ENCODE data around the gene CLECL1. TPM values are rescaled to one million over a fixed set of nuclear protein-coding genes. Genes with fewer than 3 reads are reported as not detected.

Gene CLECL1
- total and polyA plus RNA-seq, 2 of the 4 experiments (the other 2 are of a cell fraction), result not detected

DNA sequence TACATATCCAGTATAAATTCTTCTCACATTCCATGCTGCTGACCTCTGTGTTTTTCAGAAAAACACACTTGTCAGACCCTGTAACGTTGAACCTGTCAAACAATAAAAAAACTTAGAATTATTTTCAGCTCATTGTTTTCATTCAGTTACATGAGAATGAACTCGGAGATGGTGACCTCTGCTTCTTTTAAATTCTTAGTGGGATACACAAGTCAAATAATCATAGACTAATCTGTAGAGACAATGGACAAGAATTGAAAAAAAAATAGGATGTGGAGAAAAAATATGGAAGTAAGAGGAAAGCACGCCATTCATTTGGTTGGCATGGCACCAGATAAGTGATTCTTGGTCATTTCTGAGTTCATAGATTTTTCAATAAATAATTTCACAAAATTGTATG lies 20.6 kb upstream of the CLECL1 start:
- Histone ChIP-seq H4K8ac (ENCODE audit: low read depth in 2 of 2, low read length in 2 of 2) (no peak overlapping the region), H3K9ac (ENCODE audit: low read depth, low read length) (no peak overlapping the region), H3K4ac (ENCODE audit: low read depth, low read length) (no peak overlapping the region), H3K23ac (ENCODE audit: low read depth, low read length) (no peak overlapping the region), H3K27me3 (ENCODE audit: control insufficient read depth, insufficient read depth, low read length) (no peaks in the 10 kb centered on the region), H4K5ac (ENCODE audit: low read depth, low read length) (no peak overlapping the region), H2AK9ac (replicated peaks; ENCODE audit: low read depth, low read length, poor library complexity) (no peak overlapping the region), H3K56ac (ENCODE audit: extremely low read depth, insufficient read depth, low read length) (no peak overlapping the region), H4K91ac (ENCODE audit: insufficient read depth, low read depth, low read length) (no peak overlapping the region), H3K14ac (replicated peaks; ENCODE audit: low read depth, low read length) (no peak overlapping the region), H3K4me1 (ENCODE audit: control insufficient read depth, insufficient read depth, low read length) (no peaks in the 10 kb centered on the region), H2BK15ac (ENCODE audit: low read depth, low read length) (no peak overlapping the region), H3K4me2 (ENCODE audit: low read depth, low read length) (no peak overlapping the region), H2BK5ac (ENCODE audit: low read depth, low read length, poor library complexity, severe bottlenecking) (no peak overlapping the region), H3K79me1 (ENCODE audit: low read depth in 1 of 2, low read length in 2 of 2) (no peaks in the 10 kb centered on the region), H3K9me3 (ENCODE audit: control insufficient read depth, insufficient read depth, low read length) (no peaks in the 10 kb centered on the region), H4K20me1 (ENCODE audit: insufficient read depth, low read length) (no peaks in the 10 kb centered on the region), H2AK5ac (ENCODE audit: low read depth, low read length) (no peak overlapping the region), H3K36me3 (ENCODE audit: control insufficient read depth, insufficient read depth, low read length) (no peaks in the 10 kb centered on the region), H3K4me3 (ENCODE audit: insufficient read depth, low read depth, low read length) (no peak overlapping the region), H3K27ac (ENCODE audit: insufficient read depth, low read length) (no peak overlapping the region), H2BK20ac (ENCODE audit: low read depth, low read length) (no peak overlapping the region), H3K18ac (ENCODE audit: low read depth, low read length) (no peak overlapping the region), H2AFZ (replicated peaks; ENCODE audit: low read length, poor library complexity) (no peak overlapping the region), H3K9me1 (ENCODE audit: insufficient read depth, low read length) (no peaks in the 10 kb centered on the region), H2BK120ac (ENCODE audit: low read depth, low read length) (no peak overlapping the region)
- ChIA-PET POLR2A (ENCODE audit: unreplicated experiment) (no interaction called here), CTCF (no interaction called here)
- BruUV-seq (replicated peaks), result no TSS peak
- no peak for DNase-seq
- WGBS, 2 experiments (ENCODE audit: extremely low coverage in 2 of 2, insufficient read length in 1 of 2), result no CpG with 5 or more reads among the region's 3 CpGs
- intact Hi-C loops (cut with micrococcal nuclease) (loop anchor here (5.0 kb wide), 3 partner anchors 259 to 439 kb away; partner anchors contain the start of genes CLEC12B and CLEC9A), in situ Hi-C loops (cut with MboI; ENCODE audit: low sequenced_read_pairs) (no loop called here), dilution Hi-C loops (cut with HindIII; ENCODE audit: low sequenced_read_pairs, unreplicated experiment) (no loop called here)
- no peak for ATAC-seq (ENCODE audit: low read depth)
- TF ChIP-seq CHD1 (IDR thresholded peaks at IDR 0.05; ENCODE audit: low read depth, low read length) (no peak), RAD21 (IDR thresholded peaks at IDR 0.05; ENCODE audit: low read length) (no peak), FOS (IDR thresholded peaks at IDR 0.05; ENCODE audit: low read depth, low read length) (no peak), SMC3 (IDR thresholded peaks at IDR 0.05; ENCODE audit: low read depth, low read length) (no peak), RFX5 (IDR thresholded peaks at IDR 0.05; ENCODE audit: low read depth, low read length) (no peak), CEBPB (IDR thresholded peaks at IDR 0.05; ENCODE audit: low read depth, low read length) (no peak)
- TF ChIP-seq, protein P1, sequence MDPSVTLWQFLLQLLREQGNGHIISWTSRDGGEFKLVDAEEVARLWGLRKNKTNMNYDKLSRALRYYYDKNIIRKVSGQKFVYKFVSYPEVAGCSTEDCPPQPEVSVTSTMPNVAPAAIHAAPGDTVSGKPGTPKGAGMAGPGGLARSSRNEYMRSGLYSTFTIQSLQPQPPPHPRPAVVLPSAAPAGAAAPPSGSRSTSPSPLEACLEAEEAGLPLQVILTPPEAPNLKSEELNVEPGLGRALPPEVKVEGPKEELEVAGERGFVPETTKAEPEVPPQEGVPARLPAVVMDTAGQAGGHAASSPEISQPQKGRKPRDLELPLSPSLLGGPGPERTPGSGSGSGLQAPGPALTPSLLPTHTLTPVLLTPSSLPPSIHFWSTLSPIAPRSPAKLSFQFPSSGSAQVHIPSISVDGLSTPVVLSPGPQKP (IDR thresholded peaks at IDR 0.05; ENCODE audit: borderline replicate concordance, low read depth, low read length), result no peak
